DMS53 treated with DMSO at 0.1 percent for 48 hours (cell line): ENCODE measurements around the gene DDIT4.
"Not testable (repeated sequence)": the region's sequence is repeated elsewhere in the genome, so short reads cannot be mapped to it uniquely, and the experiment has no call there.

Source experiments
- DNase-seq: peaks from one replicate; lab custom pipeline; 2025; ENCODE audit not compliant: unreplicated experiment; lab: John Stamatoyannopoulos, UW

DDIT4 gene

GRCh38 chr10:72249176-72249862 is 24.4 kb upstream of the DDIT4 start:
- not testable (repeated sequence) for DNase-seq

GRCh38 chr10:72250666-72251065 is 23.1 kb upstream of the DDIT4 start:
- no peak for DNase-seq

GRCh38 chr10:72251635-72252034 is 22.1 kb upstream of the DDIT4 start:
- no peak for DNase-seq

- no peak for DNase-seq
Observed at GRCh38 chr10:72252972-72253371, 20.8 kb upstream of the DDIT4 start.

GRCh38 chr10:72253578-72253977 is 20.1 kb upstream of the DDIT4 start:
- DNase-seq, result no peak

GRCh38 chr10:72254813-72255568 is 18.7 kb upstream of the DDIT4 start:
- DNase-seq, result no peak

GRCh38 chr10:72255977-72256729 is 17.6 kb upstream of the DDIT4 start:
- DNase-seq, result no peak

GRCh38 chr10:72257051-72257892 is 16.5 kb upstream of the DDIT4 start:
- DNase-seq, result no peak

- no peak for DNase-seq
Observed at GRCh38 chr10:72258617-72259016, 15.1 kb upstream of the DDIT4 start.

GRCh38 chr10:72259491-72260238 is 14.1 kb upstream of the DDIT4 start:
- no peak for DNase-seq

GRCh38 chr10:72260239-72260975 is 13.3 kb upstream of the DDIT4 start:
- no peak for DNase-seq

GRCh38 chr10:72260976-72261783 is 12.5 kb upstream of the DDIT4 start:
- no peak for DNase-seq

GRCh38 chr10:72261784-72262404 is 11.8 kb upstream of the DDIT4 start:
- DNase-seq, result no peak

- DNase-seq, result peak; percentile 94
Observed at GRCh38 chr10:72263613-72264241, 10.0 kb upstream of the DDIT4 start.

GRCh38 chr10:72264536-72264935 is 9.2 kb upstream of the DDIT4 start:
- no peak for DNase-seq

- DNase-seq, result no peak
Observed at GRCh38 chr10:72265508-72265907, 8.2 kb upstream of the DDIT4 start.

GRCh38 chr10:72265990-72266865 is 7.5 kb upstream of the DDIT4 start:
- DNase-seq, result no peak
